Activated CD8-positive, alpha-beta T cell treated with anti-CD3 and anti-CD28 coated beads for 36 hours (primary cell): ENCODE data around the gene TMED6. TPM values are rescaled to one million over a fixed set of nuclear protein-coding genes. Genes with fewer than 3 reads are reported as not detected.

Source experiments
- ATAC-seq: fragments of 200-7000 bp; cut with Tn5 transposase; one replicate; pipeline ENCODE4 v1.10.0; 2021; ENCODE audit warnings: mild to moderate bottlenecking, moderate library complexity
- CTCF ChIA-PET: fragments of 350-600 bp; sonication (Branson Sonifier 250); formaldehyde crosslinking; loops from one replicate; lab custom pipeline; 2021; ENCODE audit warnings: antibody characterized with exemption; lab: Charles Lee
- POLR2A ChIA-PET: fragments of 350-600 bp; sonication (Branson Sonifier 250); formaldehyde crosslinking; loops from one replicate; lab custom pipeline; 2021; ENCODE audit warnings: antibody characterized with exemption; lab: Charles Lee
- DNase-seq: peaks from one replicate; pipeline ENCODE4 v3.0.0-alpha.2; 2020
- H3K27ac Mint-ChIP-seq: one replicate; pipeline ENCODE4 v1.8.0; 2021; ENCODE audit warnings: mild to moderate bottlenecking, mixed read lengths
- H3K27me3 Mint-ChIP-seq: one replicate; pipeline ENCODE4 v1.8.0; 2021; ENCODE audit warnings: mixed read lengths
- H3K36me3 Mint-ChIP-seq: one replicate; pipeline ENCODE4 v1.8.0; 2021; ENCODE audit warnings: low read depth, mixed read lengths
- H3K4me1 Mint-ChIP-seq: one replicate; pipeline ENCODE4 v1.8.0; 2021; ENCODE audit warnings: low read depth, mixed read lengths
- H3K4me3 Mint-ChIP-seq: one replicate; pipeline ENCODE4 v1.8.0; 2021; ENCODE audit warnings: mild to moderate bottlenecking, moderate library complexity, mixed read lengths
- H3K9me3 Mint-ChIP-seq: one replicate; pipeline ENCODE4 v1.8.0; 2021; ENCODE audit warnings: mixed read lengths
- CTCF ChIP-seq: fragments of 200-600 bp; IDR thresholded peaks from one replicate; pipeline ENCODE4 v1.8.0; 2022; ENCODE audit warnings: antibody characterized with exemption, mild to moderate bottlenecking
- intact Hi-C: fragments of 100-400 bp; cut with micrococcal nuclease; formaldehyde crosslinking; loops from one replicate; pipeline ENCODE4 v1.10.0; 2022
- total RNA-seq, 2 experiments: library from RNA; stranded (reverse); gene quantifications; one replicate each; pipeline ENCODE4 v1.2.3, GENCODE V29; 2021

TMED6 gene
- total RNA-seq, 2 experiments from 2014 or later, result 1.2 to 2.2 TPM

GRCh38 chr16:69316595-69317034 is 35.0 kb downstream of the TMED6 start:
- no peak overlapping the region for H3K27ac Mint-ChIP-seq
- no peaks in the 10 kb centered on the region for H3K27me3 Mint-ChIP-seq
- ChIA-PET CTCF (no interaction called here), POLR2A (interaction anchor here (8.4 kb wide), 1 partner anchor 12 kb away, joined by 93 read pairs; the partner anchor contains the start of gene PDF)
- no peak for TF ChIP-seq CTCF
- intact Hi-C loops, result no loop called here
- H3K4me3 Mint-ChIP-seq, result no peak overlapping the region
- no peaks in the 10 kb centered on the region for H3K9me3 Mint-ChIP-seq
- H3K4me1 Mint-ChIP-seq, result peaks cover 22% of the 10 kb centered on the region
- ATAC-seq, result no peak
- peaks cover 34% of the 10 kb centered on the region for H3K36me3 Mint-ChIP-seq
- DNase-seq, result no peak

DNA sequence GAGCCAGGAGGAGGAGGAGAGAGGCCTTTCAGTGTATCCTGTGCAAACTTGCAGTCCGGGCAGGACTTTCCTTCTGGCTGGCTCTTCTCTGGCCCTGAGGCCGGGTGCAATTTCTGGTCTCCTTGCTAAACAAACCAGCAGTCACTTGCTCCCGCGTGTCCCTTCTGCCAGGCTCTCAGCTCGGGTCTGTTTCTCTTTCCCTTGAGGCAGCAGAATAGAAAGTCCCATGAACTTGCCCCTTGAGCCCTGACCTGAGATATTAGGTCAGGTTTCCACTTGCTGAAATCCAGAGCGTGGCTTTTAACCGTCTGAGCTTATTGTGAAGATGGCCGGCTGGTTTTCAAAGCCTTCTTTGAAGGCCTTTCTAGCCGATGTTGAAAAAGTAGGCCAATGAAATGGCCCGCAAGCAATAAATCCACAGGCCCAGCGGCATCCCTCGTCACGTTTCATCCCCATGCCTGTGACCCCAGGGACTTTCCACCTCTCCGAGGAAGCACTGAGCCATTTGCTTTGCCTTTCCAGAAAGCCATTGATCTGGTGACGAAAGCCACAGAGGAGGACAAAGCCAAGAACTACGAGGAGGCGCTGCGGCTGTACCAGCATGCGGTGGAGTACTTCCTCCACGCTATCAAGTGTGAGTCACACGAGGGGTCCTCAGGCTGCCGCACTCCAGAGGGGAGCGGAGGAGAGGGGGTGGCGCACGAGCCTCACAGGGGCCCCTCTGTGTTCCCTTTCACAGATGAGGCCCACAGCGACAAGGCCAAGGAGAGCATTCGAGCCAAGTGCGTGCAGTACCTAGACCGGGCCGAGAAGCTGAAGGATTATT is 35.9 kb downstream of the TMED6 start:
- ATAC-seq (no peak), DNase-seq (no peak)
- Mint-ChIP-seq H3K4me3 (no peak overlapping the region), H3K4me1 (peaks cover 22% of the 10 kb centered on the region), H3K27ac (no peak overlapping the region), H3K36me3 (peaks cover 26% of the 10 kb centered on the region), H3K9me3 (no peaks in the 10 kb centered on the region), H3K27me3 (no peaks in the 10 kb centered on the region)
- TF ChIP-seq CTCF, result no peak
- intact Hi-C loops, result no loop called here
- POLR2A ChIA-PET, result interaction anchor here (0.7 to 8.4 kb wide), 2 partner anchors 9 to 13 kb away, joined by 3 to 93 read pairs; partner anchors contain the start of gene PDF
- CTCF ChIA-PET, result no interaction called here

GRCh38 chr16:69314534-69314933 is 37.1 kb downstream of the TMED6 start:
- ChIA-PET CTCF (interaction anchor here (0.9 to 1.2 kb wide), 2 partner anchors 18 to 165 kb away, joined by 3 read pairs; no protein-coding TSS in a partner anchor), POLR2A (interaction anchor here (8.4 kb wide), 1 partner anchor 14 kb away, joined by 93 read pairs; the partner anchor contains the start of gene PDF)
- H3K36me3 Mint-ChIP-seq, result peaks cover 24% of the 10 kb centered on the region
- H3K27ac Mint-ChIP-seq, result no peak overlapping the region
- DNase-seq (no peak), ATAC-seq (no peak)
- no peak for TF ChIP-seq CTCF
- H3K9me3 Mint-ChIP-seq, result no peaks in the 10 kb centered on the region
- H3K4me1 Mint-ChIP-seq, result peaks cover 27% of the 10 kb centered on the region
- intact Hi-C loops, result no loop called here
- no peaks in the 10 kb centered on the region for H3K27me3 Mint-ChIP-seq
- H3K4me3 Mint-ChIP-seq, result no peak overlapping the region

DNA sequence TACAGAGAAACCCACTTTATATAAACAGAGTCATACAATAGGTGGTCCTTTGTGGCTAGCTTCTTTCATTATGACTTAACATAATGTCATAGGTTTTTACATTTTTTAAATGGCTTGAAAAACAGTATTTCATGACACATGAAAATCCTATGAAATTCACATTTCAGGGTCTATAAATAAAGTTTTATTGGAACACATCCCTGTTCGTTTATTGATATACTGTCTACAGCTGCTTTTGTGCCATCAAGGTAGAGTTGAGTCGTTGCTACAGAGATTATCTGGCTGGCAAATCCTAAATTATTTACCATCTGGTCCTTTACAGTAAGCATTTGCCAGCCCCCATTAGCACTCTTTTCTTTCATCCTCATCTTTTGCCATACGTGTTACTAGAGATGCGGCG is 38.1 kb downstream of the TMED6 start:
- Mint-ChIP-seq H3K36me3 (peaks cover 22% of the 10 kb centered on the region), H3K27ac (peak overlapping the region; percentile 74), H3K27me3 (no peaks in the 10 kb centered on the region), H3K9me3 (no peaks in the 10 kb centered on the region), H3K4me3 (peak overlapping the region; percentile 60), H3K4me1 (peaks cover 27% of the 10 kb centered on the region)
- POLR2A ChIA-PET, result interaction anchor here (3.2 to 8.4 kb wide), 2 partner anchors 10 to 15 kb away, joined by 15 to 93 read pairs; partner anchors contain the start of gene PDF
- TF ChIP-seq CTCF, result no peak
- ATAC-seq (no peak), DNase-seq (no peak)
- intact Hi-C loops, result no loop called here
- CTCF ChIA-PET, result no interaction called here
